Renal pelvis (tissue), 4 donors: Measurements from ENCODE around the gene ADAM15. TPM values are rescaled to one million over a fixed set of nuclear protein-coding genes. Genes with fewer than 3 reads are reported as not detected.

Source experiments
- DNase-seq: peaks from one replicate; pipeline ENCODE4 v3.0.0-alpha.2; 2013
- polyA plus RNA-seq, 3 donors: library from polyadenylated mRNA; unstranded; fragments of 120-200 nt; gene quantifications; one replicate each; pipeline ENCODE4 v1.2.1, GENCODE V29; 2013; ENCODE audit not compliant: insufficient read length in 3 of 3

The ADAM15 gene
- polyA plus RNA-seq, 3 donors, result 57.5 to 62.8 (median 58.0) TPM

DNA sequence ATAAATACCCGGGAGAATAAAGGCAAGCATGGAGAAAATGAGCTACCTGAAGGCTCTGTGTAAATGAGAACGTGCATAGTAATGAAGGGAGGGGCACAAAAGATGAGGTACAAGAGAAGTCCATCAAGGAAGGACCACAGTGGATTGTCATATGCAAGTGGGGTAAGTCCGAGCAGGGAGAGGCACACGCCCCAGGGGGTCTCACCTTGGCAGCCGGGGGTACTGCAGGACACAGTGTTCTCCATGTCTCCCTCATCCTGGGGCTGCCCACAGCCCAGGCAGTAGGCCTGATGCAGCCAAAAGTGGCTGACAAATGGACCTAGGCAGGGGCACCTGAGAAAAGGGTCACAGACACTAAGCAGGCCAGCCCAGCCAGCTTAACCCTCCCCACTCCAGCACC is 27.5 kb upstream of the ADAM15 start:
- no peak for DNase-seq

DNA sequence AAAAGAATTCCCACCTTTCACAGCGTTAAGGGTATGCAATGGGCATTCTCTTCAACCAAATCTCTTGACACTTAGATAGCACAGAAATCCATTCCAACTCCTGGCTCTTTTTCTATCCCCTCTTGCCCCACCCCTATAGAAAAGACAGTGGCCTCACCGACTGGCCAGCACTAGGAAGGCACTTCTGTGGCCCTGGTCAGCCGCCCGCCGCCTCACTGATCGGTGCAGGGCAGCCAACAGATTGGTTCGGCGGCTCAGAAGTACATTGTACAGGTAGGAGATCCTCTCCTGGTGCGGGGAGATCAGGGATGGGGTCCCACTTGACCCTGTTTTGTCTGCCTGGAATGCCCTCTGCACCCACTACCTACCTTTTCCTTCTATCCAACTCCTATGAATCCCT is 26.8 kb upstream of the ADAM15 start:
- no peak for DNase-seq

DNA sequence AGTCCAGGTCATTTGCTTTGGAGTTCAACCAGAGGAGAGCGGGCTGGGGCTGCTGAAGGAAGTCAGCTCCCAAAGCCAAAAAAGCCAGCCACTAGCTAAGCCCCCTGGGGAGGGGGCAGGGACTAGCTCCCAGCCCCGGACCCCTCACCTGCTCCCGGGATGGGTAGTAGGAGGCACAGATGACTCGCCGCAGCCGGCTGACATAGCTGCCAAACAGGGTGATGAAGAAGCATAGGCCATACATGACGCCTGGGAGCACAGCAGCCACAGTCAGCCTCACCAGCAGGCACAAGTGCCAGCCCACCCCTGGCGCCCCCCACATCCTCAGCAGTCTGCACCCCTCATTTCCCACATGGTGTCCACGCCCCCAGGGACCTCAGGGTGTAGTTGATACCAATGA is 25.0 kb upstream of the ADAM15 start:
- DNase-seq, result no peak

DNA sequence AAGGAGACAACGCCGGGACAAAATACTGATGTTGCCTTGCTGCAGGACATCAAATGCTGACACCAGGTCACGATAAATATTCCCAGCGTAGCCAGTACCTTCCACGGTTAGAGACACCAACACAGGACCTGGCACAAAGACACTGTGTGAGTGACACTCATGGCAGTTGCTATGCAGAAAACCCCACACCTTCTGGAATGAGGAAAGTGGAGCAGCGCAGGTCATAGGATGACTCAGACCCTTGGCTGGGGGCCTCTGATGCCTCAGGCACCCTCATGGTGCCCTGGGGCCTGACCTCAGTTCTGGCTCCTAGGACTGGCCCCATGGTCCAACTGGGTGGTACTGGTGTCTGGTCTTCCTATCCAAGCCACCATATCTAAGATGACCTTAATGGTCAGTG is 24.5 kb upstream of the ADAM15 start:
- no peak for DNase-seq

DNA sequence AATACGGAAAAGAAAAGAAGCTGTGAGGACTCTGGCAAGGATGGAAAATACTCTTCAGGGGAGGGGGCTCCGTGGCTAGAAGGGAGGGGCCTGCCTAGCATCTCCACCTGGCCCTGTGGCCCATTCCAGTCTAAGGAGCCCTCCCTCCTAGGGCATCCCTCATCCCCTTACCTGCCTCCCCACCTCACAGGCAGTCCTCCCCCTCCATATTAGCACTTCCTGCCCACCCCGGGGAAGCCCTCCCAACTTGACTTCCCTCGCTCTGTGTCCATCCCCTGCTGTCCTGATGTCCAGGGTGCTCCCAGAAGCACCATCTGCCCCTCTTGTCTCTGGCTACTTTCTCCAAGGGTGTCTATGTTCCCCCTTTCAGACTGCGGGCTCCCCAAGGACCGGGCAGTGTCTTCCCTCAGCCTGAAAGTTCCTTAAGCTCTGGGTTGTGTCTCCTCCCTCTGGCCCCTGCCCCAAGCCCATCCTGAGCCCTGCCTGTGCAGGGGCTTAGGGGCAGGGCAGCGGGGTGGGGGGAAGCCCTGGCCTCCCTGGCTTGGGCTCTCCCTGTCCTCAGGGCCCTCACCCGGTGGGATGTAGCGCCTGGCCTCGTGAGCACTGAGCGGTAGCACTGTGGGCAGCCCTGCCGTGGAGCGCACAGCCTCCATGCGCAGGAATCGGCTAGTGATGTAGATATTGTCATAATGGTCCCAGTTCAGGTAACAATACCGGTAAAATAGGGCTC is 21.4 kb upstream of the ADAM15 start:
- DNase-seq, result no peak

DNA sequence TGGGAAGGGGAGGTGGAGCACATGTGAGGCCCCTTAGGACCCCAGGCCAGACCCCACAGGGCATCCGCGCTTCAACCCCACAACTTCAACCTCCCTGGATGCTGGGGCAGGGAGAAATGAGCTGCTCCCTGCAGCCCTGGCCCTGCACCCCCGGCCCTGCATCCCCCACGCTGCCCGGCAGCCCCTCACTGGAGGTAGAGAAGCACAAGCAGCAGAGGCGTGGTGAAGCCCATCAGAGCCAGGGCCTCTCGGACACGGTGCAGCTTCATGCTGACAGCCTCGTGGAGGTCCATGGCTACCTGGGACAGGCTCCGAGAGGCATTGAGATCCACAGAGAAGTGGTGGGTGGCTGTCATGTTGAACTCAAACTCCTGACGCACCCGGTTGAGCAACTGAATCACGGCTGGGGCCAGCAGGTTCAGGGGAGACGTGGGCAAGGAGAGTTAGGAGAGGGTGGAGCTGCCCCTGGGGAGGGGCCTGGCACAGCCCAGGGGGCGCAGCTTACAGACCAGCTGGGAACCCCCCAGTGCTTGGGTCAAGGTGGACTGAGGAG is 20.8 kb upstream of the ADAM15 start:
- no peak for DNase-seq

DNA sequence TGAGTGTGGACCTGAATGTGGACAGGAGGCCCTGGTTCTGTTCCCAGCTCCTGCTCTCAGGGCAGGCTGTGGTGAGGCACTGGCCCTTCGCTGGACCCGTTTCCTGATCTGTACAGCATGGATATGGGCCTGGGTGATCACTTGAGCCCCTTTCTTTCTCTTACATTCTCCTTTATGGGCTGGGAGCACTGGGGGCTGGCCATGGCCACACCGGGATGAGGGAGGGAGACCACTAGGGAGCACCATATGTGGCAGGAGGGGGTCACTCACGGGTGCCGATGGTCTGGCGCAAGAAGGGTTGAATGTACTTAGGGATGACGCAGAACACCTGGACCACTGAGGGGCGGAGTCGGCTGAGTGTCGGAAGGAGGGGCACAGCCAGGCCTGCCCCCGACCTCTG is 20.2 kb upstream of the ADAM15 start:
- no peak for DNase-seq

DNA sequence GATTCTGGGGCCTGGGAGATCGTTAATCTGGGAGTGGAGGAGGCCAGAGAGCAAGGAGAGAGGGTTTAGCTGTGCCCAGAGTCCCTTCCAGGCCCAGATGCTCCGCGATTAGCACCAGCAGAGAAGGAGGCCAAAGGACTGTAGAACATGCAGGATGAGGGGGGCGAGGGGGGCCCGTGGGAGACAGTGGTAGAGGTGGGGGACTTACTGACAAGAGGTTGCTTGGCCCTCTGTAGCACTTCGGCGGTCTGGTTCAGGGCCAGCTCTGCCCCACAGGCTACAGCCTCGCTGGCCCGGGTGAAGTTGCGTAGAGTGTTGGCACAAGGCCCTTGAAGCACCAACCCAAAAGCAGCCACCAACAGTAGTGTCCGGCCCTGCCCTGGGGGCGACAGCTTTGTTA is 18.2 kb upstream of the ADAM15 start:
- DNase-seq, result no peak

DNA sequence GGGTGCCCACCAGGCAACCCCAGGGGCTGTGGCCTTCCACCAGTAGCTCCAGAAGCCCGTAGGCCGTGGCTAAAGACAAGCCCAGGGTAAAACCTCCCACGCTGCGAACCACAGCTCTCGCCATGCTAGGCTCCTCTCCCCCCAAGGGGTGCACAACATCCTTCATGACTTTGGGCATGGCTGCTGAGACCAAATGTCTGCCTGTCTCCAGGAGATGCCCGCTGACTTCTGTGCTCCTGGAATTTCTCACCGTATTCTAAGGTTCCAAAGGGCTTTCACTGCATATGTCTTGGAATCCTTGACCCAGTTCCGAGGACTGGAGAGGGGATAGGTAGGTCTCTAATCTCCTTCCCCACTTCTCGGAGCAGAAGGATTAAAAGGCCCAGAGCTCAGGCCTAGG is 17.6 kb upstream of the ADAM15 start, which contains the start of the genes DCST1 and DCST2:
TSS of gene DCST1 (plus strand) at position 301 of the 400 bp plus-strand sequence. CDS start 213 bp downstream, outside the sequence.
TSS of gene DCST2 (minus strand) at position 258 of the 400 bp plus-strand sequence. CDS start at position 178, 80 bp downstream.
- DNase-seq, result no peak

DNA sequence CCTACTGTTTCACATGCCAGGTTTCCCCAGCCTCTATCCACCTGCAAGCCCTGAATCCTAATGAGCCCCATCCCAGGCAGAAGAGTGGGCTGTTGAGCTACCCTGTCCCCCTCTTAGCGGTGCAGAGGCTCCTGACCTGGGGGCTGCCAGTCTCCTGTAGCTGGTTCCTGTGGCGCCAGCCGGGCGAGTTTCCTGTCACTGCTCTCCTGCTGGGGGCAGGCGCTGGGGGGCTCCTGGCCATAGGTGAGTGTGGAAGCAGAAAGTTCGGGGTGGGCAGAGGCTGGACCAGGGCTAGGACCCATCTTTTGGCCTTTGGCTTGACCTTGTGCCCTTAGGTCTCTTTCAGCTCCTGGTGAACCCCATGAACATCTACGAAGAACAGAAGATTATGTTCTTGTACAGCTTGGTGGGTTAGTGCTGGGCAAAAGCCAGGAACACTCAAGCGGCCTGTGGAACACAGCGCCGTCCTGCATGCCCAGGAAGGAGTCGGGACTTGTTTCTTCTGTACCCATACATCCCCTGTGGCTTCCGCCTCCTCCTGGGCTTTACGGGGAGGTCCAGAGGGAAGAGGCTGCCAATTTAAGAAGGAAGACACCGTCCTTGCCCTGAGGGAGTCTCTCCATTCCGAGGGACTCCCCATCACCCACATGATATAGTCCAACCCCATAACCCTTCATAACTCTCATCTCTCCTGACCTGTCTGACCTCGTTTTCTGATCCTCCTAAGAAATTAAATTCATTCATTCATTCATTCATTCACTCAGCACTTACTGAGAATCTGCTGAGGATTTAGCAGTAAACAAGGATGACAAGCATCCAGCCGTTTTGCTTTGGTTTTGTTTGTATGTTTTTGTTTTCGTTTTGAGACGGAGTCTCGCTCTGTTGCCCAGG is 16.6 kb upstream of the ADAM15 start:
- no peak for DNase-seq

DNA sequence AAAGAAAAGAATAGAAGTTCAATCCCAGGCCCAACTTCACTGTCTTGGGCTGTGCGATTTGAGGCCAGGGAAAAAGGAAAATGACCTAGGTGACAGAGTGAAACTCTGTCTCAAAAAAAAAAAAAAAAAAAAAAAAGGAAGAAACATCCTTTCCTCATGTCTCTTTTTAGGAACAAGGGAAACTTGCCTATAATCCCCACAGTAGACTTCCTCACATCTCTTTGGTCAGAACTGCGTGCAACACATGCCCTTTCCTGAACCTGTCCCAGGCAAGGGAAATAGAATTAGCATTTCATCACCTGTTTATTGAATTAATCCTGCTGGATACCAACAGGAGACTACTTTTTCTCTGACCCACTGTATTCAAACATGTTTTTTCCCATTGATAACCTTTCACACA is 15.2 kb upstream of the ADAM15 start:
- DNase-seq, result no peak

DNA sequence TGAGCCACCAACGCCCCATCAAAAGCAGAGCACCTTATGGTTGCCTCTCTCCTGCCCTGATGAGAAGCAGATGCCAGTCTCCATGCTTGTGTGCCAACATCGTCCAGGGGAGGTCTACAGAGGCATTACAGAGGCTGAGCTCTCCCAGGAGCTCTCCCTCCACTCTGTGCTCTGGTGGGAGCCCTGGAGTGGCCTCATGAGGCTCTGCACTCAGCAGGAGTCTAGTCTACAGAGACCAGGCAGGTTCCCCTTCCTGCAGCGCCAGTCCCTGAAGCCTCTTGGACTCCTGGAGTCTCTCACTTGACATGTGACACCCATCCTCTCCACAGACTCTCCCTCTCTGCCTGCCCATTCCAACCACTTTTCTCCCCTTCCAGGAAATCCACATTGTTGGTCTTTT is 14.1 kb upstream of the ADAM15 start:
- no peak for DNase-seq

DNA sequence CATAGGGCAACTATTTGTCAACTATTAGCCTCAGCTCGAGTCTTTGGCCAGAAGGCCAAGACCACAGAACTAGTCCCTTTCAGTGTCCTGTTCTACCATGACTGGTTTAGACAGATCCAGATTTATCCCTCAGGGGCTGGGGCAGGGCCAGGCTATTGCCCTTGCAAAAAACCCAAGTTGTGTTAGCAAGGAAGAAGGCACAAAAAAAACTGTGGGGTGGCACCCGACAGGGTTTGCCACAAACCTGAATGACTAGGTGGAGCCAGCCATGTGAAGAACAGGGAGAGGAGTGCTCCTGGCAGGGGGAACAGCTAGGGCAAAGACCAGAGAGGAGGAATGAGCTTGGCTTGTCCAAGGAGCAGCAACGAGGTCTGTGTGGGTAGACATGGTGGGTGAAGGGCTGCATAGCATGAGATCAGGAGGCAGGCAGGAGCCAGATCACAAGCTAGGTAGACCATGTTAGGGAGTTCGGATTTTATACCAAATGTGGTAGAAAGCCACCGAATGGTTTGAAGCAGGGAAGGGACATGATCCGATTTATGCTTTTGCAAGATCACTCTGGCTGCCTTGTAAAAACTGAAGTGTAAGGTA is 13.2 kb upstream of the ADAM15 start:
- DNase-seq, result no peak

DNA sequence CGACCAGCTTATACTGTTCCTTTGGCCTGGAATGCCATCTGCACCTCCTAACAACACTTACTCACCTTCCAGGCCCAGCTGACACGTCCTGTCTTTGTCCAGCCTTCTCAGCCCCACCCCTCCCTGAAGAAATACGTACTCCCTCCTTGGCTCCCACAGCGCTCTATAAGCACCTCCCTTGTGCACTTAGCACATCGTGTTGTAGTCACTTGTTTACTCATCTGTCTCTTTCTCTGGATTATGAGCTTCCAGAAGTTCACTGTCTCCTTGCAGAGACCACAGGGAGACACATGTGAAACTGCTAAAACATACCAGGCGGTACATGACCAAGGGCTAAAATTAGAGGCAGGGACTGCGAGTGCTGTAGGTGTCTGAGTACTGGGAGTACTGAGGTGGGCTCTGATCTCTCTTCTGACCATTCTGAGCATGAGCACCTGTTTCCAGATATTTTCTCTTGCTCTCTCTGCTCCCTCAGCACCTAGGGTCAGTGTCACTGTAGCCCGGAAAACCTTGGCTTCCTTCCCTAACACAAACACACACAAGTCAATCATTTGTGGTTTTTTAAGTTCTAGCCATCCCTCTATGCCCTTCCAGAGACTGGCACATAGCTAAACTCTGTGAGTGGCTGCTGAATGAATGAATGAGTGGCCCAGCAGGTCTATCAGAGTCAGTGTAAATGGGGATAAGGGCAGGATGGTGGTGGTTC is 12.4 kb upstream of the ADAM15 start:
- DNase-seq, result no peak

DNA sequence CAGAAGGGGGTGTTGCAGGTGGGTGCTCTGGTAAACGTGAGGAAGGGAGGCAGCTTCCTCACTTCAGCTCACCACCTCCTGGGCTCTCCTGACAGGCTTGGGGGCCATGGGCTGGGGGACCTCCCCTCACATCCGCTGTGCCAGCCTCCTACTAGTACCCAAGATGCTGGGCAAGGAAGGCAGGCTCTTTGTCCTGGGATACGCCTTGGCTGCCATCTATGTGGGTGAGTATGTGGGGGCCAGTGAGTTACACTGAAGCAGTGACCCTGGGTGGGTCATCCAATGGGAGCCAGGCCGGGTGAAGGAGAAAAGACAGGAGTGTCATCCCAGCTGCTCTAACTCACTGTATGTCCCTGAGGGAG is 11.8 kb upstream of the ADAM15 start:
- DNase-seq, result no peak

DNA sequence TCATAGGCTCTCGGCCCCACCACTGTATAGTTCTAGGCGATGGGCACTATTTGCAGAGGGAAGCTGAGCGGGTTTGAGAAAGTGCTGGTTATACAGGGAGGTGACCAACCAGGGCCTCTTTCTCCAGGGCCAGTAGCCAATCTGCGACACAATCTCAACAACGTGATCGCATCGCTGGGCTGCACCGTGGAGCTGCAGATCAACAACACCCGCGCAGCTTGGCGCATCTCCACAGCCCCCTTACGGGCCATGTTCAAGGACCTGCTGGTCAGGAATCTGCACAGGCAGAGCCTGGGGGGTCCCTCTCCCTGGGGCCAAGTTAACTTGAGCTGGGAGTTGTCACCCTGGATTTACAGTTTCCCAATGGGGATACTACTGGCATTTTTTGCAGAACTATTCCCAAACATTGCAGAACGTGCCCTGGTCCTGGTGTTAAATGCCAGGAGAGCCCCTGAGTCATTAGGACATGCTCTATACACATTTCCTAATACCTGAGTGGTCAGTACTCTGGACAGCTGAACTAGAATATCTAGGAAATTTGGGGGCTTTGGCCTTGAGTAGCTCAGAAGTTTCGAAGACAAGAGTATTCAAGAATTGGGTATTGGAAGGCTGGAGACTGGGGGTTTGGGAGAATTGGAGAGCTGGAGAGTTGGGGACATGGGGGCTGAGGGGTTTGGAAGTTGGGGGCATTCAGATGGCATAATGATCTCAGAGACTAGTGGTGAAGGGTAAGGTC is 10.6 kb upstream of the ADAM15 start:
- no peak for DNase-seq

DNA sequence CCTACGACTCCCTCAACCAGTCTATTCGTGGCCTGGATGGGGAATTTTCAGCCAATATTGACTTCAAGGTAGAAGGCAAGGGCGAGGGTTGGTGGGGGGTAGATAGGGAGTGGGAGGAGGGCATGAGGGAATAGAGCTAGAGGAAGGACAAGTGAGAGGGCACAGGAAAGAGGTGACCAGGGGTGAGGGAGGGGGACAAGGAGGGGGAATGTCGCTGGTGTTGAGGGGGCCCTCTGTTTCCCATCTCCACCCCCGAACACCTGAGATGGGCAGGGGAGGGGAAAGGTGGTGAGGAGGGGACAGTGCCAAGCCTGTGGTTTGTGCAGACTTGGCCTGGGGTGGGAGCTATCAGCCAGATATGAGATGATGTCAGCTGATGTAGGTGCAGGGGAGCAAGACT is 8.3 kb upstream of the ADAM15 start:
- no peak for DNase-seq

DNA sequence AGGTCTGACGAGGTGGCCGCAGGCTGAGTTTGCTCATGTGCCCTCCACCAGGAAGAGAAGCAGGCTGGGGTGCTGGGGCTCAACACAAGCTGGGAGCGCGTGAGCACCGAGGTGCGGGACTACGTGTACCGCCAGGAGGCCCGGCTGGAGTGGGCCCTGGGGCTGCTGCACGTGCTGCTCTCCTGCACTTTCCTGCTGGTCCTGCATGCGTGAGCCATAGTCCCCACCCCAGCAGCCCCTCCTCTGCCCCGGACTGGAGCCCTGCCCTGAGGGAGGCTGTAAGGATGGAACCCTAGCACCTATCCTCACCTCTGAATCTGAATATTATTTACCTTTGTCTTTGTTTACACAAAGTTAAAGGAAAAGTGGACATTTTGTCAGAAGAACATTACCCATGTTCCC is 7.8 kb upstream of the ADAM15 start:
- DNase-seq, result no peak

DNA sequence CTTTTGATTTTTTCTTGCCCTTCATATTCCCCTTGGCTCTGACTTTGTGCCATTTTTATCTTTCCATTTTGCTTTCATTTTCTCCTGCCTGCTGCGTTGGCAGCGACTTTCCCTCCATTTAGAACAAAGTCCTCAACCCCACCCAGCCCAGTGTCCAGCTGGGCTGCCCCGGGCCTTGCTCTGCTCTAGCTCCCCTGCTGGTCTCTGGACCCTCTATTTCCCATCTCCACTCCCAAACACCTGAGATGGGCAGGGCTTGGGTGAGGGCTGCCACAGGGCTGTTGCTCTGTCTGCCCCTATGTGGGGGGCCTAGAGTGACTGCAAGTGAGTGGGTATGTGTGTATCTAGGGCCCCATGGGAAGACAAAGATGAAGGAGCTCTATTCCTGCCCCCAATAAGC is 7.3 kb upstream of the ADAM15 start:
- DNase-seq, result no peak

DNA sequence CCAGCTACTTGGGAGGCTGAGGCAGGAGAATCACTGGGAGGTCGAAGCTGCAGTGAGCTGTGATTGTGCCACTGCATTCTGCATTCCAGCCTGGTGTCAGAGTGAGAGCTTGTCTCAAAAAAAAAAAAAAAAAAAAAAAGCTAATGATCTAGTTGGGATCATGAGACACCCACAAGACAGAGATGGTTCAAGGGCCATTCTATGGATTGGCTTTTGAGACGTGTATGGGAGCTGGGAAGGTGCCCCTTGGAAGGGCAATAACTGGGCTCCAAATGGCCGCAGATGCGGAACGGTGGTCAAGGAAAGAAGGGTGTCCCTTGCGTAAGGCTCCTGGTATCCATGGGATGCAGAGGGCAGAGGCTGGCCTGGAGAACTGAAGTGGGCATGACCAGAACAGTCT is 6.8 kb upstream of the ADAM15 start:
- no peak for DNase-seq
